Measurements from ENCODE around the gene CCNI.
"Not testable (repeated sequence)": the region's sequence is repeated elsewhere in the genome, so short reads cannot be mapped to it uniquely, and the experiment has no call there.

CCNI gene

DNA sequence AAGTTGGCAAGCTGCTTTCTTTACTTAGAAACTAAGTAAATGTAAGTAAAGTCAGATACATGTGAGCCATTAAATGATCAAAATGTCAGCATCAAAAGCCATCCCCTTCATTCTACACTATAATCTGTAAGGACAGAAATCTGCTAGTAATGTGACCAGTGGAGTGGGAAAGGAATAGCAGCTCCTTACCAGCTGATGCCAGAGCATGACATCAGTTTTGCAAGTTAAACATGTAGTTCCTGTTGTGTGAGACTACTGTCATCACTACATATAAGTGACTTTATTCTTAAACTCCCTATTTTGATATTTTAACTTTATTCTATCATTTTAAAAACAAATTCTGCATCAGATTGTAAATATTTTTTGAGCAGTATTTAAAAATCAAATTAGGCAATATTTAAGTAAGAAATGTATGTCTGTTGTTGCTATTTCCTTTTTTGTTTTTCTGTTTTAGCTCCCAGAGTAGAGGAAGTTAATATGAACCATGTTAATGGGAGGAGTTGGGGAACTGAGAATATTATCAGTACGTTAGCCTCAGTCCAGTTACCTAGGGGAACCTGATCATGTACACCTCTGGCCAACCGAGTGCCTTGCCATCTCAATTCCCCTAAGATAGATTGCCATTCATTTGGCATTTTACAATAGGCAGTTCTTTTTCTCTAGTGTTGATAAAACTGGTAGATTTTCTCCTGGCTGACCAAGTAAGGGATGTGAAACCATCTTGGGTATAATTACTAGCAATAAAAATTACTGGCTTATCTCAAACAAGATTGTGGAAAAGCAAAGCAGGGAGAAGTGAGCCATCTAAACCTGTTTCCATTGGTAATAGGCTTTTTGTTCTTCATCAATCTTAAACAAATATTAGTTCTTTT lies 34.7 kb downstream of the CCNI start:
- no peak for DNase-seq (ENCODE audit: low read depth in 4 of 4, low spot score in 1 of 4)

DNA sequence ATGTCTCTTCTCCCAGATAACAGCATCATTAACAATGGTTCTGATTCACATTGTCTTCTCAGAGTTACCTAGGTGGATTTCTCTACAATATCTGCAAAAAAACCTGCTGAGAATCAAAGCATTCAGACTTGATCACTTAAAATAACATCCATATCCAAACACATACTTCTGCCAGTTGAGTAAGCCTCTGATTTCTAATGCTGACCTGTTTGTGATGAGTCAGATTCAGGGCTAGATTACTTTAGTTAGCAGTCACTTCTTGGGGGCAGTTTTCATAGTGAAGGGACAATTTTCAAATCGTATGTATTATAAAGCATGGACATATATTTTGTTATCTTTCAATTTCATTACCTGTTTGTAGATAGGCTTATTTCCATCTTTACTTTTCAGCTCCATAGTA lies 35.5 kb downstream of the CCNI start:
- DNase-seq (ENCODE audit: low read depth in 4 of 4, low spot score in 1 of 4) = no peak

DNA sequence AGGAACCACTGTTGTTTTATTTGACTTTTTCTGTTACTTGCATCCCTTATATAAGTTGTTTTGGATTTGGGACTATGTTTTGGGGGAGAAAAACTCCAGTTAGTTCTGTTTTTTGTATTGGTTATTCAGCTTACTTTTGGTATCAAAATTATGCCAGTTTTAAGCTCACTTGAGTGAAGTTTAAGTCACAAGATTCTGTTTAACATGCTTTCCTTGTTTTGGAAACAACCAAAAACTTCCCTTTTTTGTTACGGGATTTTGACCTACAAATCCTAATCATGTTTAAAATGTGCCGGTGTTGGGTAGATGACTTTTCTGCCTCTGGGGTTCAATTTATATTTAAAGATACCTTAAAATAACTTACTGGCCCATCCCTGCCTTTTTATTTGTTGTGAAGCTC lies 36.0 kb downstream of the CCNI start:
- no peak for DNase-seq (ENCODE audit: low read depth in 4 of 4, low spot score in 1 of 4)

DNA sequence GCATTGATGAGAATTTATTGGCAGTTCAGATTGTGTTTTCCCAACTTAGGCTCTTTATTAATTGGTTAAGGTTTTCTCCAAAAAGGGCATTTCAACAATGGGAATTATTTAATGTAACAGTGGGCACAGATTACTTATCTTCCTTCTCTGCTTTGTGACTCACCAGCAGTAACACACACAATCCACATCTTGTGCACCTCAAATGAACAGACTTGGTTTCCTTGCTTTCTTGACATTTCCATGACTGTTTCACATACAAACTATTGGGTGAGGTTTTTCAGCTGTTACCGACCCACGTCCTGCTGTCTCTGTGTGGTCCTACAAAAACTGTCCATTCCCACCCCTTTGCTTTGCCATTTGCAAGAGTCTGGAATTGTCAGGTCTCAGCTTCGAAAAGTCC lies 38.1 kb downstream of the CCNI start:
- no peak for DNase-seq (ENCODE audit: low read depth in 4 of 4, low spot score in 1 of 4)

DNA sequence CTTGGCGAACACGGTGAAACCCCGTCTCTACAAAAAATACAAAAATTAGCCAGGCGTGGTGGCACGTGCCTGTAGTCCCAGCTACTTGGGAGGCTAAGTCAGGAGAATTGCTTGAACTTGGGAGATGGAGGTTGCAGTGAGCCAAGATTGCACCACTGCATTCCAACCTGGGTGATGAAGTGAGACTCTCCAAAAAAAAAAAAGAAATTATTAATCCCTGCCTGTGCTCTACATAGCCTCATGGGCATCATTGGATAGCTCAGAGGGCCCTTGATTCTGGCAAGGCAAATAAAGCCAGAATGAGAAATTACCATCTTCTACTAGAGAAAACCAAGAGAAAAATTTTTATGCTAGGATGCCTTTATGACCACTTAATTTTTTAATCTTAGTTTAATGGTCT lies 38.6 kb downstream of the CCNI start:
- DNase-seq (ENCODE audit: low read depth in 4 of 4, low spot score in 1 of 4) = not testable (repeated sequence)

DNA sequence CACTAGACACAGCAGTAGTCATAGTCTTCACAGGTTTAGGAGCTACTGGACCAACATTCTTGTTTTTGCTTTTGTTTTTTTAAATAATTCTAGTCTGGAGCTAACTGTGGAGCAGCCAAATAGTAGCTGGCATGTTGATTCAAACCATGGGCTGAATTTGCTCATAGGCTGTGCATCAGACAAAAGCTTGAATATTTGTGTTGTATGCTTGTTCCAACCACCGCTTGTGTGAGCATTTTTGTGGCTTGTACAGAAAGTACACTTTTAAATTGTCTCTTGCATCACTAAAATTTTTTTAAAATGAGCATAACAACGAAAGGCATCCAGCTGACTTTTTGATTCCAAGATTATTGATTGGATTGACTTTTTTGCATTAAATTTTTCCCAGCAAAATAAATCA lies 39.6 kb downstream of the CCNI start:
- no peak for DNase-seq (ENCODE audit: low read depth in 4 of 4, low spot score in 1 of 4)

DNA sequence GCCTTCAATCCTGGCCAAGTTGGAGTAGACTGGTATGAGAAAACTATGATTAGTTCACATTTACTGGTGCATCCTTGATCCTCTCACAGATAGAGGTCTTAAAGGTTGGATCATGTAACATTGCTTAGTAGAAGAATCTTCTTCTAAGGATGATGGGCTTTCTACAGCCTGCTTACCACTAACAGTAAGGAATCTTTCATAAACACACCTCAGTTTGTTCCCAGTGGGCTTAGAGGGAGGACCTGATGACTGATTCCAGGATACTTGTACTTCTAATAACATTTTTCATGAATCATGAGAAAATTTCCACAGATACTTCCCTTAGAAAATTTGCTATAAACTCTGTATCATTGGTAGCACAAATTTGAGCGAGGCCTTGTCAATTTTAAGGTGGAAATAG lies 40.6 kb downstream of the CCNI start:
- no peak for DNase-seq (ENCODE audit: low read depth in 4 of 4, low spot score in 1 of 4)

DNA sequence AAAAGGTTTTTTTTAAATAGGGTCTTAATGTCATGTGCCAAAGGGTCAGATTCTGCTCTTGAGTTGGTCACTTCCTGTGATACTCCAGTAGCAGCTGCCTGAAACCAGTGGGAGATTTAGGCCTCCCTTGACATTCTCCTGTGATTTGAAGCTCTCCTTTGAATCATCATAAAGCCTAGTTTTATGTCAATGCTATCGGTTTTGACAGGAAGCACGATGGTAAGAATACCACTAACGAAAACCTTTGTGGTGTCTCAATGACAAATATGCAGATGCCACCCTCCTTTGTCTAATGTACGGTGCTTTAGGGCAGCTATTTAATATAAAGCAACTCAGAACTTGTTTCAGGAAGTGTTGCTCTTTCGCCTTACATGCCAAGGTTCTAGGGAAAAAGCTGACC lies 44.2 kb downstream of the CCNI start:
- DNase-seq (ENCODE audit: low read depth in 4 of 4, low spot score in 1 of 4) = no peak

DNA sequence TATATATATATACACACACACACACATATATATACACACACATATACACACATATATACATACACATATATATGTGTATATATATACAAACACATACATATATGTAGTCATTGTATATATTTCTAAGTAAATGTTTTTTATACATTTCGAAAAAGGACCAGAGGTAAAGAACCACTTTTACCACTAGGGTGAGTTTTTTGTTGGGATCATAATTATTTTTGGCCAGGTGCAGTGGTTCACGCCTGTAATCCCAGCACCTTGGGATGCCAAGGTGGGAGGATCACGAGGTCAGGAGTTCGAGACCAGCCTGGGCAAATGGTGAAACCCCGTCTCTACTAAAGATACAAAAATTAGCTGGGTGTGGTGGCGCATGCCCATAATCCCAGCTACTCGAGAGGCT lies 46.0 kb downstream of the CCNI start:
- DNase-seq (ENCODE audit: low read depth in 4 of 4, low spot score in 1 of 4) = not testable (repeated sequence)

DNA sequence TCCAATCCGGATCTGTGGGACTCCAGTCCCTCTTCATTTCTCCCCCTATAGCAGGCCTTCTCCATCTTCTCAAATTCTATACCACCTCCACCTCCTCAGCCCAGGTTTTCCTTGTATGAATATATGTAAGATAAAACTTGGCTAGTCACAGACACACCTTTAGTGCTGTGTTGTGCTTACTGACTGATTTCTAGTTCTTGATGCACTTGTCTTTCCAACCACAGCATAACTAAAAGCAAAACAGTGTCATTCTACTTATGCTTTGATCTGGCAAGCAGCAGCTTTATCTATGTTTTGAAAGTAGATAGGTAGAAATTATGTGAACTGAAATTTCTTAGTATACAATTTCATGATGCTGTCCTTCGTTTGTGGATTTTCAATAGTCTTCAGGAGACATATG lies 47.5 kb downstream of the CCNI start:
- no peak for DNase-seq (ENCODE audit: low read depth in 4 of 4, low spot score in 1 of 4)

DNA sequence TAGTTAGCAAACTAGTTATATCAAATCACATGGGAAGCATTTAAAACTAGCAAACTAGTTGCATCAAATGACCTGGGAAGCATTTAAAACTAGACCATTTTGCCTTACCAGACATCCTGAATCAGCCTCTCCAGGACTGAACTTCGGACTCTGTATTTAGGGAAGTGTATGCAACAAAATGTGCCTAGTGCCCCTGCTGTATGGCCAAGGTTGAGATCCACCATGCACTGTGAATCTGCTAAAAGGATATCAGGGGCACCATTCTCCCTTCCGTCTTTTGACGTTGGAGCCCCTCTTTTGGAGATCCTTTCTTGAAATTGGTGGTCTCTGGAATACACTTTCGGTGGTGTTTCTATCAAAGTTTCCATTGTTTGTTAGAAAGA lies 49.5 kb downstream of the CCNI start:
- no peak for DNase-seq (ENCODE audit: low read depth in 4 of 4, low spot score in 1 of 4)

DNA sequence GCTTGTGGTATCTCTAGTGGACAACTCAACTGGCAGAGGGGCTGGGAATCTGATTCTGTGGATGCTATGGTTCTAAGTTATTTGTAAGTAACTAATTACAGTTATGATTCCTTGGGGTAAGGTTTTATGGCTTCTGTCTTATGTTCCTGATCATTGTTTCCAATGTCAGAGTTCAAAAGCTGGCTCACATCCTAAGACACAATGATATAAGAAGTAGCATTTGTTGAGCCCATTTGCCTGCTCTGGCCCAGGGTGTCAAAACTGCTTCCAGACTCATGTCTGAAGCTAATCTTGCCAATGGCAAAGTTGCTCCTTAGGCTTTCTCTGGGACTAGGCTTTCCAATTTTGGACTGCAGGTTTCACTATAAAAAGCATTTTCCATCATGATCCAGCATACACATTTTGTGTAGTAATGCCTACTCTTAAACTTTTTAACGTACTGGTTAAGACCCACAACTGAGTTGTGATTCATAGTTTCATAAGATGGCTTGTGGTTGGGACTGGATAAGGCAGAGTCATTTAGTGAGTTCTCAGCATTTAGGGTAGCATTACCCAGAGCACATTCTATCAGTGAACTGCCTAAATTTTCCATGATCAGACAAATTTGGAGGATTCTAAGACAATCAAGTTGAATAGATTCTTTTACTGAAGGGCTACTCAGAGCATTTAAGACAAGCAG lies 50.0 kb downstream of the CCNI start:
- no peak for DNase-seq (ENCODE audit: low read depth in 4 of 4, low spot score in 1 of 4)

DNA sequence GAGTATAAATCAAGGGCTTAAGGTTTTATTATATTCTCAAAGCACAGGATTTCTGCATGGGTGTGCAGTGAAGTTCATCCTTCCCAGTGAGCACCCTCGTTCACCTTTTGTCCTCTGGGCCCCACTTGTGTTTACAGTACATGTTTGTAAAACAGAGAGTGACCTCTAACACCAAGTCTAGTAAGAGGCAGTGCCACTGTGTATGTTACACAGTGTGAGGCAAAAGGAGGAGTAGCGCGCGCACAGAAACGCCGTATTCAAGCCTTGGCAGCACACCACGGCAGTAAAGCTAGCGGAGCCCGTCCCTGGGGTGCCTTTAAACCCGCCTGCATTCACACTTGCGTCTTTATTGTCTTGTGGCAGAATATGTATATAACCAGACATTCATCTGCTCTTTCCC lies 51.9 kb downstream of the CCNI start:
- no peak for DNase-seq (ENCODE audit: low read depth in 4 of 4, low spot score in 1 of 4)

DNA sequence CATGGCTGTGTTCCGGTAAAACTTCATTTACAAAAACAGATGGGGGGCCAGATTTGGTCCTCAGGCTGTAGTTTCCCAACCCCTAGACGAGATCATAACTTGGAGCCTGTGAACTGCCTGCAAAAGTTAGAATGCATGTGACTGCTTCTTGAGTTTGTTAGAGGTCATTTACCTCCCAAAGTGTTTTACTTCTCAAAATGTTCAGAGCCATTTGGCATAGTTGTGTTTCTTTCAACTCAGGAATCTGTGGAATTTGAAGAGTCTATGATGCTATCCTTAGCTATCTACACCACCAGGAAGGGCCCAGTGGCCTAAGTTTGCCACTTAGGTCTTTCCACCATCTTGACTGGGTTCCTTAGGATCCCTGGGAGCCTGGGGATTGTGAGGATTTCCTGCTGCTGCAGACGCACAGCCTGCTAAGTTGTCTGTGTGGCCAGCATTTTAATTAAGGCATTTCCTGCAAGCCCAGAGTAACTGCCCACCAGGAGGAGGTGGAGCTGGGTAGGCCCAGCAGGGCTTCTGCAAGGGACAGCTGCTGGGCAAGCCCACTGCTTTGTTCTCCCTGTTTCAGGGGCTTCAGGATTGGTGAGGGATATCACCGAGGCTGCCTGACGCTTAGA lies 53.1 kb downstream of the CCNI start:
- DNase-seq (ENCODE audit: low read depth in 4 of 4, low spot score in 1 of 4) = no peak

DNA sequence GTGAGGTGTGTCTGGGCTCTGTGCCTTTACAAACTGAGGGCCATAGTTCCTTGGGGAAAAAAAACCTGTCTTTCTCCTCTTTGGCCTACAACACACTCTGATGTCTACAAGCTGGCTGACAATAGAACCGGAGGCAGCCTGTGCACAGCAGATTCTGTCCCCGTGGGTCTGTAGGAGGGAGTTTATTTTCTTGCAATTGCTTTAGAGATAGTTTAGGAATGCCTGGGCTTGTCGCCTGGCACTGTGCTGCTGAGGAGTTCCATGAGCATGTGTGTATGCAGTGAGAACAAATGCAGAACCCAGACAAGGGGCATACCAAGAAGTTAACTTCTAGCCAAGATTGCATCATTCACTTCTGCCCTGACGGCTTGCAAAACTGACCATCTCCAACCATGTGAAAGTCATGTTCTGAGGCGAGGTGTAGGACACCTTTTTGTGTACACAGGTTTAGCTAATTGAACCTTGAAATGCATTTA lies 54.1 kb downstream of the CCNI start:
- no peak for DNase-seq (ENCODE audit: low read depth in 4 of 4, low spot score in 1 of 4)

DNA sequence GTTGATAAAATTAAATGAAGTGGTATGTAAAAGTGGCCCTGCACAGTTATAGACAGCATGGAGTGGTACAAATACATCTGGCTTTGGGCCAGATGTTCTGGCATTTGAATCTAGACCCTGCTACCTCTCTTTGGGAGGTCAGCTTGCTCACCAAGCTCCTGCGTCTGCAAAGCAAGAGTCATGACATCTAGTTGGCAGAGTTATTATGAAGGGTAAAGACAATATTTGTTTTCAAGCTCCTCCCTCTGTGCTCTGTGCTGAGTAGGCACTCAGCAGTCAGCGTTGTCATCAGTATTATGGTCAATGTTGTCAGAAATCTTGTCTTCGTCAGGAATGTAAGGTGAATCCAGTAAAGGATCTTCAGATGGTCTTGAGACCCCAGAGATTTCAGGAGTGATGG lies 55.8 kb downstream of the CCNI start:
- DNase-seq (ENCODE audit: low read depth in 4 of 4, low spot score in 1 of 4) = no peak

DNA sequence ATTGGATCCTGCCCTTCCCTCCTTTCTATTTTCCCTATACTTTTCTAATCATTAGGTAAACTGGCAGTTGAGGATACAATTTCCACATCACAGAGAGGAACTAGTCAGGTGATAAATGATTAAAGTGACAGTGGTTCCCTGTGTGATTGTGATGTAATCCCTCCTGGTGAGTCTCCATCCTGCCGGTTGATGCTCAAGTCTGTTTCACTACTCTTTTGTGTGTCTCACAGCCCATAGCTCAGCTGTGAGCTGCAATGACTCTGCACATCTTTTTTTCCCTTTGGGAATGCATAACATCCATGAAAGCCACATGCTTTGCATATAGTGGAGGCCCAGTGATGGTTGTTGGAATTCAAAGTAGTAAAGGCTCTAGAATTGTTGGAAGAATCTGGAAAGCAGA lies 60.4 kb downstream of the CCNI start:
- DNase-seq (ENCODE audit: low read depth in 4 of 4, low spot score in 1 of 4) = no peak

DNA sequence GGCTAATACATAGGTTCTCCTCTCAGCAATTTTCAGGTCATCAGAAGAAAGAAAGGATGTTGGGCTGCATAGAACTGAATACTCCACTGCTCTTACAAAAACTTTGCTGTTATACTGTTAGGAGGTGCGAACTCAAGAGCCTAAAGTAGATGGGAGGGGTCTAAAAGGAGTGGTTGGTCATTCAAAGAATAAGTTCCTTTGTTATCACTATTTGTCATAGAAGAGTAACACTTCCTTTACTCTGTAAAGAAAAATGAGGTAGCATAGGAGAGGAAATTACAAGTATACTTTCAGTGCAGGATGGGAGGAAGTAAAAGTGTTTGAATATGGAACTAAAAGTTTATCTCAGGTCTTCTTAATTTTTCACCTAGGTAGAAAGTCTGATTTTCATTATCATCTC lies 61.5 kb downstream of the CCNI start:
- no peak for DNase-seq (ENCODE audit: low read depth in 4 of 4, low spot score in 1 of 4)

DNA sequence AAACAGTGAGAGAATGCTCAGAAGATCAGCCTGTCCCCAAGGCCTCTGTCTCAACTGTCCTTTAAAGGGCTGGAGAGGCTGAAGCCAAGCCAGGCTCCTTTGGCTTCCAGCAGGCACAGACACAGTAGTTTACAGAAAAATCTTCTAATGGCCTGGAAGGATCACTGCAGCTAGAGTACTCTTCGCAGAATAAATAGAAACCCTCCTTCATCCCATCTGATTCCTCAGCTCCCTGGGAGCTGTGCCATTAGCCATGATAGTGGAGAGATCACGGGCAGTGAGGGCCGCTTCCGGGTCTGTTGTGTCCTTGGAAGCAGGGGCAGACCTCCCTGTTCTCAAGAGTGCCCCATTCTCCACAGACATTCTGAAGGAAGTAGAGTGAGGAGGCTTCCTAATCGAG lies 63.1 kb downstream of the CCNI start:
- no peak for DNase-seq (ENCODE audit: low read depth in 4 of 4, low spot score in 1 of 4)

DNA sequence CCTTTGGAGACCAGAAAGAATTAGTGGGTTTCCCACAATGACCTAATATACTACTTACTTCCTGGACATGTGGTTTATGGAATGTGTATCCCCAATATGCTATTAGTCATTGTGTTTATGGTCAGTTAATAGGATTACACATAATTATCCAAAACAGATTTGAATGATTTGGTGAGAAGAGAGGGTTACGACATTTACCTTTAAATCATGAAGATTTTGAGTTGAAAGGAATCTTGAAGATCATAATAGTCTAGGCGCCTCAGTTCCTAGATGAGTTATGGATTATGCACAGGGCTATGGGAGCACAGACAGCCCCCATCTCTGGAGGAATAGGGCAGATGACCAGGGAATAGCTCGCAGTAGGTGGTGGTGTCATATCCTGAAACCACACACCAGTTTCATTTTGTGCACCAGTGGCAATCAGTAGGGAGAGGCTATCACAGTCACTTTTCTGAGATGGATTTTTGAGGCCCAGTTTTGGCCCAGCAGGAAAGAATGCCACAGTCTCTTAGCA lies 64.9 kb downstream of the CCNI start:
- no peak for DNase-seq (ENCODE audit: low read depth in 4 of 4, low spot score in 1 of 4)

DNA sequence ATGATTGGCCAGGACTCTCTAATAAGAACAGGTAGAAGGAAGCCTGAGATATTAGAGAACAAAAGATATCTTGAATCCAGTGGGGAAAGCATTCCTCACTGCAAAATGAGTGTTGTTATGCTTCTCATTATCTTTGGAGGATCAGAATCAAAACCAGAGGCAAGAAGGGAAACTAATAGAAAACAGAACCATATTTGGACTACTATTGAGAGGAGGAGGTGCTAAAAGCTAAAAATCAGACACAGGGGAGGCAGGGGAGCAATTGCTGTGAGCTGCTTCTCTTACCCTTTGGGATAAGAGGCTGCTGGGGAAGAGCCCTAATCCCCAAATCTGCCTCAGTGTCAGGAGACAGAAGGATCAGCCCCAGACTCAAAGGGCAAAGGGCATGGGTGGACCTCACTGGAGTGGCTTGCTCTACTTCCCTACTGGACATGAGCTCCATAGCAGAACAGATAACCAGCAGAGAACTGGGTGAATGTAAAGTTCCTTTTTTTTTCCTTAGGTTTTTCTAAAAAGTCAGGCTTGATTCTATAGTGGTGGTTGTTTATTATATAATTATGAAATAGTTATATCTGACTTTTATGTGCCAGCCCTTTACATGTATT lies 66.2 kb downstream of the CCNI start:
- DNase-seq (ENCODE audit: low read depth in 4 of 4, low spot score in 1 of 4) = no peak
